Neural cell (in vitro differentiated cells): Measurements from ENCODE around the gene SMIM10L2A. TPM values are rescaled to one million over a fixed set of nuclear protein-coding genes. Genes with fewer than 3 reads are reported as not detected.

Source experiments
- H2AFZ ChIP-seq: fragments of 200-600, 300-800 bp; sonication (generic), shearing (Covaris generic); 2 replicates; pipeline ENCODE4 v1.6.0; 2014; ENCODE audit warnings: low read depth, mild to moderate bottlenecking, antibody characterized with exemption, low read length, moderate library complexity
- H3F3A ChIP-seq: fragments of 200-600 bp; shearing (Covaris generic); 2 replicates; pipeline ENCODE4 v1.6.1; 2016; ENCODE audit warnings: mild to moderate bottlenecking, moderate library complexity, mixed read lengths, antibody characterized with exemption, low read length; ENCODE audit not compliant: insufficient read depth, poor library complexity, severe bottlenecking
- H3K27ac ChIP-seq: fragments of 200-600, 300-800 bp; sonication (generic), shearing (Covaris generic); 2 replicates; pipeline ENCODE4 v1.5.1; 2014; ENCODE audit warnings: mild to moderate bottlenecking, low read length, moderate library complexity
- H3K27me3 ChIP-seq: fragments of 300-800, 200-600 bp; sonication (generic), shearing (Covaris generic); 2 replicates; pipeline ENCODE4 v1.6.0; 2014; ENCODE audit warnings: mild to moderate bottlenecking, low read depth, low read length, moderate library complexity; ENCODE audit not compliant: insufficient read depth
- H3K36me3 ChIP-seq: fragments of 300-800, 200-600 bp; sonication (generic), shearing (Covaris generic); 2 replicates; pipeline ENCODE4 v1.5.1; 2014; ENCODE audit warnings: mild to moderate bottlenecking, antibody characterized with exemption, low read length, moderate library complexity; ENCODE audit not compliant: insufficient read depth
- H3K4me2 ChIP-seq: fragments of 300-800, 200-600 bp; sonication (generic), shearing (Covaris generic); 2 replicates; pipeline ENCODE4 v1.6.0; 2014; ENCODE audit warnings: mild to moderate bottlenecking, low read length
- H3K4me3 ChIP-seq: fragments of 300-800, 200-600 bp; sonication (generic), shearing (Covaris generic); 2 replicates; pipeline ENCODE4 v1.5.1; 2014; ENCODE audit warnings: mild to moderate bottlenecking, low read length, moderate library complexity
- H3K79me2 ChIP-seq: fragments of 200-600 bp; shearing (Covaris generic); replicated peaks from 2 replicates; pipeline ENCODE4 v1.6.0; 2014; ENCODE audit warnings: mild to moderate bottlenecking, low read length, moderate library complexity; ENCODE audit not compliant: insufficient read depth
- H3K9ac ChIP-seq: fragments of 300-800, 200-600 bp; sonication (generic), shearing (Covaris generic); 2 replicates; pipeline ENCODE4 v1.6.1; 2016; ENCODE audit warnings: mild to moderate bottlenecking, low read length, mixed read lengths
- H3K9me2 ChIP-seq: fragments of 200-600 bp; shearing (Covaris generic); 2 replicates; pipeline ENCODE4 v1.6.1; 2016; ENCODE audit warnings: mild to moderate bottlenecking, low read length, mixed read lengths; ENCODE audit not compliant: insufficient read depth
- H3K9me3 ChIP-seq: fragments of 200-600, 300-800 bp; sonication (generic), shearing (Covaris generic); 2 replicates; pipeline ENCODE4 v1.6.1; 2016; ENCODE audit warnings: mild to moderate bottlenecking, mixed run types, low read length, moderate library complexity, mixed read lengths
- H4K20me1 ChIP-seq: fragments of 200-600 bp; shearing (Covaris generic); 2 replicates; pipeline ENCODE4 v1.6.1; 2016; ENCODE audit warnings: mild to moderate bottlenecking, mixed run types; ENCODE audit not compliant: insufficient read depth
- CTCF ChIP-seq: fragments of 450-650 bp; IDR thresholded peaks from 2 replicates; pipeline ENCODE4 v1.5.1; 2014; ENCODE audit warnings: antibody characterized with exemption, mild to moderate bottlenecking, moderate library complexity; ENCODE audit not compliant: poor library complexity, severe bottlenecking
- EP300 ChIP-seq: fragments of 450-650 bp; conservative IDR thresholded peaks from 2 replicates; pipeline ENCODE4 v1.6.1; 2014; ENCODE audit warnings: antibody characterized with exemption, mild to moderate bottlenecking, moderate library complexity; ENCODE audit not compliant: poor library complexity, severe bottlenecking
- EZH2 ChIP-seq: fragments of 200-600, 300-800 bp; shearing (Covaris generic), sonication (generic); IDR thresholded peaks from 2 replicates; pipeline ENCODE4 v1.6.1; 2014; ENCODE audit warnings: antibody characterized with exemption, low read length, borderline replicate concordance, mild to moderate bottlenecking; ENCODE audit not compliant: insufficient read depth, poor library complexity, severe bottlenecking
- MXI1 ChIP-seq: fragments of 450-650 bp; conservative IDR thresholded peaks from 2 replicates; pipeline ENCODE4 v1.6.1; 2014; ENCODE audit warnings: antibody characterized with exemption, mild to moderate bottlenecking; ENCODE audit not compliant: poor library complexity, severe bottlenecking
- POLR2AphosphoS5 ChIP-seq: IDR thresholded peaks from 2 replicates; pipeline ENCODE4 v1.6.1; 2012
- RAD21 ChIP-seq: fragments of 450-650 bp; conservative IDR thresholded peaks from 2 replicates; pipeline ENCODE4 v1.6.1; 2014; ENCODE audit warnings: antibody characterized with exemption, mild to moderate bottlenecking, moderate library complexity
- REST ChIP-seq: IDR thresholded peaks from 2 replicates; pipeline ENCODE4 v1.6.1; 2012; ENCODE audit warnings: borderline replicate concordance
- SMC3 ChIP-seq: fragments of 450-650 bp; conservative IDR thresholded peaks from 2 replicates; pipeline ENCODE4 v1.6.1; 2014; ENCODE audit warnings: antibody characterized with exemption, mild to moderate bottlenecking, moderate library complexity; ENCODE audit not compliant: poor library complexity
- TAF1 ChIP-seq: IDR thresholded peaks from 2 replicates; pipeline ENCODE4 v1.6.1; 2012; ENCODE audit warnings: low read depth
- polyA plus RNA-seq: library from polyadenylated mRNA; depleted of rRNA; stranded (reverse); fragments of >200 nt; gene quantifications from 2 replicates; pipeline ENCODE4 v1.2.3, GENCODE V29; 2014

Gene SMIM10L2A
- polyA plus RNA-seq, 1 donor from 2014 or later = 5.4 TPM

GRCh38 chrX:135425026-135425965, 3.6 kb downstream of the SMIM10L2A start:
- no peaks in the 10 kb centered on the region for H3K27me3 ChIP-seq

DNA sequence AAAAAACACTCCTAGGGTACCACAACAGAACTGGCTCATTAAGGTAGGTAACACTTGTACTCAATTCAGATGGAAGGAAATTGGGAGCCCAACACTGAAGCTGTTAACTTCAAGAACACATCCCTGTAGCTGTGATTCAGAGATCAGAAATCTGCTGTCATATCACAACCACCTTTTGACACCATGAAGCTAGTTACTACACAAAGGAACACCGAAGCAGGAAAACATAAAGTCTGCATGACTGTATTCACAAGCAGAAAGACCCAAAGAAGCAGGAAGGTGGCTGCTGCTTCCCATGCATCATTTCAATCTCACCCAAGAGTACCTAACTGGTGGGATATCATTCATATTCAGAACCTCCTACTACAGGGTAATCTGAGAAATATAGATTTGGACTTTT, 7.7 kb downstream of the SMIM10L2A start:
- TF ChIP-seq TAF1 = no peak
- TF ChIP-seq EZH2 = no peak
- TF ChIP-seq SMC3 = no peak
- TF ChIP-seq POLR2AphosphoS5 = no peak
- TF ChIP-seq MXI1 = no peak
- no peak for TF ChIP-seq CTCF
- no peak for TF ChIP-seq EP300
- Histone ChIP-seq H3K36me3 (no peaks in the 10 kb centered on the region), H4K20me1 (no peaks in the 10 kb centered on the region), H3K4me3 (no peak overlapping the region), H3K27ac (no peak overlapping the region), H3K4me2 (no peak overlapping the region), H3K9me2 (no peaks in the 10 kb centered on the region), H3K9me3 (no peaks in the 10 kb centered on the region), H3F3A (no peaks in the 10 kb centered on the region), H3K27me3 (no peaks in the 10 kb centered on the region), H3K9ac (no peak overlapping the region), H2AFZ (no peak overlapping the region), H3K79me2 (no peaks in the 10 kb centered on the region)

More at GRCh38 chrX:135425026-135425965, 3.6 kb downstream of the SMIM10L2A start:
- Histone ChIP-seq H2AFZ (no peak overlapping the region), H3K79me2 (no peaks in the 10 kb centered on the region), H3K9ac (no peak overlapping the region), H3K4me2 (no peak overlapping the region), H3K27ac (no peak overlapping the region), H4K20me1 (no peaks in the 10 kb centered on the region), H3K9me2 (no peaks in the 10 kb centered on the region), H3K4me3 (no peak overlapping the region), H3K9me3 (no peaks in the 10 kb centered on the region), H3F3A (no peaks in the 10 kb centered on the region), H3K36me3 (no peaks in the 10 kb centered on the region)
- TF ChIP-seq EP300 (no peak), TAF1 (no peak), MXI1 (no peak), EZH2 (no peak)

DNA sequence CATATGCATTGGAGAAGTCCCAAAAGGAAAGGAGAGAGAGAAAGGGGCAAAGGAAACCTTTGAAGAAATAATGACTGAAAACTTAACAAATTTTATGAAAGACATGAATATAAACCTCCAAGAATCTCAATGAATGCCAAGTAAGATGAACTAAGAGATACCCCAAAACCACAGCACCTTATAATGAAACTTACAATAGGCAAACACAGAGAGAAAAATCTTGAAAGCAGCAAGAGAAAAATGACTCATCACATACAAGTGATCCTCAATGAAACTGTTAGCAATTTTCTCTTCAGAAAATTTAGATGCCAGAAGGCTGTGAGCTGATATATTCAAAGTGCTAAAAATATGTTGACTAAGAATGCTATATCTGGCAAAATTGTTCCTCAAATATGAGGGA, 10.1 kb downstream of the SMIM10L2A start:
- Histone ChIP-seq H3K4me2 (no peak overlapping the region), H2AFZ (no peak overlapping the region), H3K9ac (no peak overlapping the region), H3K79me2 (no peaks in the 10 kb centered on the region), H3K9me2 (no peaks in the 10 kb centered on the region), H3F3A (no peaks in the 10 kb centered on the region), H3K4me3 (no peak overlapping the region), H3K27ac (no peak overlapping the region), H3K36me3 (no peaks in the 10 kb centered on the region), H4K20me1 (no peaks in the 10 kb centered on the region), H3K27me3 (no peaks in the 10 kb centered on the region), H3K9me3 (no peaks in the 10 kb centered on the region)
- TF ChIP-seq EZH2 = no peak
- no peak for TF ChIP-seq POLR2AphosphoS5
- TF ChIP-seq TAF1 = no peak
- no peak for TF ChIP-seq MXI1
- TF ChIP-seq EP300 = no peak
- TF ChIP-seq SMC3 = no peak
- TF ChIP-seq REST = no peak
- no peak for TF ChIP-seq RAD21
- TF ChIP-seq CTCF = no peak
